Endothelial cell of umbilical vein (primary cell): ENCODE measurements around the gene TLE3. TPM values are rescaled to one million over a fixed set of nuclear protein-coding genes. Genes with fewer than 3 reads are reported as not detected.

Experiments used
- BruUV-seq: library from RNA; stranded (reverse); fragments of 400-500 nt; replicated peaks from 2 replicates; lab custom pipeline; 2021; lab: Mats Ljungman, UMichigan
- CTCF ChIA-PET: fragments of 300-600, 350-600 bp; sonication (Branson Sonifier 250); formaldehyde crosslinking; loops from one replicate; lab custom pipeline; 2021; ENCODE audit warnings: antibody characterized with exemption, inconsistent platforms; lab: Charles Lee
- POLR2A ChIA-PET: fragments of 300-600, 350-600 bp; sonication (Branson Sonifier 250); formaldehyde crosslinking; loops from one replicate; lab custom pipeline; 2021; ENCODE audit warnings: antibody characterized with exemption, inconsistent platforms; lab: Charles Lee
- DNase-seq: peaks from one replicate; pipeline ENCODE4 v3.0.0-alpha.2; 2011; ENCODE audit warnings: low read depth, low spot score
- FAIRE-seq: peaks from 2 replicates; lab custom pipeline; 2011; peaks lifted over from hg19 to GRCh38; lab: Jason Lieb, UNC
- H2AFZ ChIP-seq: 2 replicates; pipeline ENCODE4 v1.6.0; 2012; ENCODE audit warnings: low read depth, low read length, control low read depth, inconsistent platforms
- H3K27ac ChIP-seq: 2 replicates; pipeline ENCODE4 v1.5.1; 2011; ENCODE audit warnings: low read depth, mild to moderate bottlenecking, control low read depth, low read length, moderate library complexity; ENCODE audit not compliant: insufficient read depth
- H3K27me3 ChIP-seq, 2 experiments: 2 replicates each; pipeline versions ENCODE4 v1.6.0 to v1.6.1; 2011; ENCODE audit warnings: low read length in 2 of 2, mixed read lengths in 1 of 2; ENCODE audit not compliant: control insufficient read depth in 2 of 2, insufficient read depth in 2 of 2
- H3K36me3 ChIP-seq, 2 experiments: 2 replicates in 1 of 2; 3 replicates in 1 of 2; pipeline ENCODE4 v1.5.1; 2011; ENCODE audit warnings: low read length in 2 of 2, mild to moderate bottlenecking in 1 of 2, moderate library complexity in 1 of 2; ENCODE audit not compliant: control insufficient read depth in 2 of 2, insufficient read depth in 2 of 2; ENCODE audit errors: extremely low read depth in 1 of 2
- H3K4me1 ChIP-seq: 3 replicates; pipeline ENCODE4 v1.5.1; 2011; ENCODE audit warnings: mild to moderate bottlenecking, low read length; ENCODE audit not compliant: control insufficient read depth, insufficient read depth; ENCODE audit errors: extremely low read depth
- H3K4me2 ChIP-seq: 2 replicates; pipeline ENCODE4 v1.6.1; 2011; ENCODE audit warnings: low read length, control low read depth, mixed read lengths; ENCODE audit not compliant: insufficient read depth
- H3K4me3 ChIP-seq, 3 experiments: fragments of 200-600 bp in 1 of 3; sonication (generic), shearing (Covaris generic) in 1 of 3; replicated peaks in 1 of 3; 2 replicates each; pipeline ENCODE4 v1.5.1; 2011 to 2016; ENCODE audit warnings: control low read depth in 3 of 3, low read length in 3 of 3, mild to moderate bottlenecking in 2 of 3, inconsistent platforms in 1 of 3, low read depth in 1 of 3, moderate library complexity in 1 of 3; ENCODE audit not compliant: insufficient read depth in 1 of 3
- H3K79me2 ChIP-seq: 2 replicates; pipeline ENCODE4 v1.6.0; 2012; ENCODE audit warnings: low read length, inconsistent platforms; ENCODE audit not compliant: control insufficient read depth, insufficient read depth
- H3K9ac ChIP-seq: replicated peaks from 2 replicates; pipeline ENCODE3; 2011; ENCODE audit warnings: low read length, control low read depth; ENCODE audit not compliant: insufficient read depth; ENCODE audit errors: extremely low read depth
- H3K9me1 ChIP-seq: replicated peaks from 3 replicates; pipeline ENCODE4 v1.6.0; 2011; ENCODE audit warnings: mild to moderate bottlenecking, low read length; ENCODE audit not compliant: control insufficient read depth, insufficient read depth; ENCODE audit errors: extremely low read depth
- H3K9me3 ChIP-seq: replicated peaks from 2 replicates; pipeline ENCODE4 v1.5.1; 2012; ENCODE audit warnings: low read length, inconsistent platforms; ENCODE audit not compliant: control insufficient read depth, insufficient read depth
- H4K20me1 ChIP-seq: replicated peaks from 2 replicates; pipeline ENCODE3; 2011; ENCODE audit warnings: mild to moderate bottlenecking, low read length; ENCODE audit not compliant: control insufficient read depth, insufficient read depth; ENCODE audit errors: extremely low read depth
- EZH2 ChIP-seq: IDR thresholded peaks from 2 replicates; pipeline ENCODE4 v1.6.1; 2012; ENCODE audit warnings: borderline replicate concordance, low read depth, mild to moderate bottlenecking, moderate library complexity, low read length, inconsistent platforms; ENCODE audit not compliant: severe bottlenecking
- FOS ChIP-seq: IDR thresholded peaks from 2 replicates; pipeline ENCODE4 v1.6.1; 2011; ENCODE audit warnings: mild to moderate bottlenecking, low read length, moderate library complexity, borderline replicate concordance; ENCODE audit not compliant: insufficient read depth
- JUN ChIP-seq: IDR thresholded peaks from 2 replicates; pipeline ENCODE4 v1.6.1; 2011; ENCODE audit warnings: borderline replicate concordance, low read depth; ENCODE audit not compliant: insufficient read length, insufficient read depth
- MYC ChIP-seq: IDR thresholded peaks from one replicate; pipeline ENCODE4 v1.6.1; 2011; ENCODE audit warnings: mild to moderate bottlenecking, low read depth, low read length
- POLR2A ChIP-seq: IDR thresholded peaks from 2 replicates; pipeline ENCODE4 v1.6.1; 2012; ENCODE audit warnings: low read depth, mild to moderate bottlenecking, control low read depth, low read length
- POLR2AphosphoS5 ChIP-seq: IDR thresholded peaks from 2 replicates; pipeline ENCODE4 v1.6.1; 2012; ENCODE audit warnings: low read depth, mild to moderate bottlenecking, control low read depth, low read length, moderate library complexity; ENCODE audit not compliant: insufficient read depth
- dilution Hi-C: fragments of 300-500 bp; cut with MboI; formaldehyde crosslinking; loops from one replicate; pipeline ENCODE4 v1.15.0; 2019; ENCODE audit warnings: low sequenced_read_pairs; ENCODE audit not compliant: extremely low pct_ligation_motif_present
- intact Hi-C: fragments of 100-400 bp; cut with micrococcal nuclease; formaldehyde crosslinking; loops from one replicate; pipeline ENCODE4 v1.10.0; 2022
- polyA plus RNA-seq, 4 experiments: library from polyadenylated mRNA; depleted of rRNA in 3 of 4; stranded (reverse) in 3 of 4; unstranded in 1 of 4; fragments of >200 nt; gene quantifications; 2 replicates each; pipeline versions ENCODE4 v1.2.1 to v1.2.3, GENCODE V29; 2011 to 2012; ENCODE audit warnings: missing spikeins in 1 of 4
- total RNA-seq: library from RNA; stranded (reverse); gene quantifications from 2 replicates; pipeline ENCODE4 v1.2.3, GENCODE V29; 2021
- TF ChIP-seq, protein P1 (sequence below), 2 donors: IDR thresholded peaks; 1 replicate in 1 of 2; 2 replicates in 1 of 2; pipeline ENCODE4 v1.5.1; 2011; ENCODE audit warnings: low read length in 2 of 2, mild to moderate bottlenecking in 2 of 2, moderate library complexity in 2 of 2, control low read depth in 1 of 2, inconsistent platforms in 1 of 2, low read depth in 1 of 2; ENCODE audit not compliant: insufficient read depth in 1 of 2; ENCODE audit errors: extremely low read depth in 1 of 2

TLE3 gene
- total and polyA plus RNA-seq, 2 donors (not counting 3 experiments of a cell fraction or from before 2014, with no cell fraction given): 40.5 to 56.9 TPM

DNA sequence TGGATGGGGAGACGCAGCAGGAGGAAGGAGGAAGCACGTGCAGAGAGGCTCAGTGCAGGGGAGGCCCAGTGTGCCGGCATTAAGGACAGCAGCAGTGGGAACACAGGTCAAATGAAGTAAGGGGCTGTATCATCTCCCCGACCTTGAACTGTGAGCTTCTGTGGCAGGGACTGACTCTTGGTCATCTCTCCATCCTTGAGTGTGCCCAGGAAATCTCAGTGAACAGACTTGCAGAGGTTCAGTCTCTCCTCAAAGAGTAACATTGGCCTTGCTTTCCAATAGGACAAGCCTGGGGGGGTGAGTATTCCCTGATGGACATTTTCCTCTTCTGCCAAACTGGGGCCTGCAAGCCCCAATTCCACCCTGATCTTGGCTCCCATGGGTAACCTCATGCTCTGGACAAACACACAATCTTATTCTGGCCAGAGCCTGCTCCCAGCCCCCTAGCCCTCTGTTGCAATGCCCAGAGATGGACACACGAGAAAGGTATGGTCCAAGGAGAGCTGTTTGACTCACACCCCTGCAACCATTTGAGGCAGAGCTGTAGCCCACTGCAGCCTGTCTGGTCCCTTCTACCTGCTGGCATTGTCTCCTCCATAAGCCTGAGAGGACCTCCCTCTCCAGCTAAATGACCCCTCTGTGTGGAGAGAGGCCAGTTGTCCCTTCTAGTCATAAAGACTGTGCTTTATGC is 50.9 kb downstream of the TLE3 start:
- Histone ChIP-seq H3K4me2 (no peak overlapping the region), H3K27me3 (no peaks in the 10 kb centered on the region), H3K36me3 (peaks cover 14 to 27% of the 10 kb centered on the region in 2 experiments), H3K79me2 (no peaks in the 10 kb centered on the region), H3K4me1 (no peaks in the 10 kb centered on the region), H3K9me1 (no peaks in the 10 kb centered on the region), H3K9ac (no peak overlapping the region), H3K4me3 (no peak overlapping the region), H4K20me1 (no peaks in the 10 kb centered on the region), H3K9me3 (no peaks in the 10 kb centered on the region), H2AFZ (no peak overlapping the region), H3K27ac (no peak overlapping the region)
- no TSS peak for BruUV-seq
- intact Hi-C loops (no loop called here), dilution Hi-C loops (no loop called here)
- FAIRE-seq (no peak), DNase-seq (no peak)
- TF ChIP-seq, protein P1, sequence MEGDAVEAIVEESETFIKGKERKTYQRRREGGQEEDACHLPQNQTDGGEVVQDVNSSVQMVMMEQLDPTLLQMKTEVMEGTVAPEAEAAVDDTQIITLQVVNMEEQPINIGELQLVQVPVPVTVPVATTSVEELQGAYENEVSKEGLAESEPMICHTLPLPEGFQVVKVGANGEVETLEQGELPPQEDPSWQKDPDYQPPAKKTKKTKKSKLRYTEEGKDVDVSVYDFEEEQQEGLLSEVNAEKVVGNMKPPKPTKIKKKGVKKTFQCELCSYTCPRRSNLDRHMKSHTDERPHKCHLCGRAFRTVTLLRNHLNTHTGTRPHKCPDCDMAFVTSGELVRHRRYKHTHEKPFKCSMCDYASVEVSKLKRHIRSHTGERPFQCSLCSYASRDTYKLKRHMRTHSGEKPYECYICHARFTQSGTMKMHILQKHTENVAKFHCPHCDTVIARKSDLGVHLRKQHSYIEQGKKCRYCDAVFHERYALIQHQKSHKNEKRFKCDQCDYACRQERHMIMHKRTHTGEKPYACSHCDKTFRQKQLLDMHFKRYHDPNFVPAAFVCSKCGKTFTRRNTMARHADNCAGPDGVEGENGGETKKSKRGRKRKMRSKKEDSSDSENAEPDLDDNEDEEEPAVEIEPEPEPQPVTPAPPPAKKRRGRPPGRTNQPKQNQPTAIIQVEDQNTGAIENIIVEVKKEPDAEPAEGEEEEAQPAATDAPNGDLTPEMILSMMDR (IDR thresholded peaks at IDR 0.05; ENCODE audit: extremely low read depth in 1 of 2, insufficient read depth in 1 of 2, low read depth in 1 of 2, low read length in 2 of 2): no peak
- TF ChIP-seq POLR2A (no peak), FOS (no peak), POLR2AphosphoS5 (no peak), JUN (no peak), MYC (no peak), EZH2 (no peak)
- ChIA-PET POLR2A (no interaction called here), CTCF (interaction anchor here (1.2 kb wide), 1 partner anchor 420 kb away, joined by 3 read pairs; no protein-coding TSS in a partner anchor)
